ENCODE results near the gene MDP1.

- TF ChIP-seq CTCF (IDR thresholded peaks at IDR 0.05; ENCODE audit: low read length) (no peak), EZH2 (IDR thresholded peaks at IDR 0.05; ENCODE audit: borderline replicate concordance, low read length) (no peak)
Measured at GRCh38 chr14:24224618-24225071, 8.8 kb upstream of the MDP1 start.
